Pancreas (tissue), 10 donors: ENCODE data around the gene TTYH2. TPM values are rescaled to one million over a fixed set of nuclear protein-coding genes. Genes with fewer than 3 reads are reported as not detected.

Experiments used
- ATAC-seq, 4 donors: fragments of 200-7000 bp; cut with Tn5 transposase; one replicate each; pipeline versions ENCODE4 v1.8.0 to v1.9.1; 2020; ENCODE audit warnings: mild to moderate bottlenecking in 4 of 4, moderate library complexity in 4 of 4
- DNase-seq, 6 donors: peaks; one replicate each; pipeline ENCODE4 v3.0.0-alpha.2; 2020
- FAIRE-seq: peaks from 2 replicates; lab custom pipeline; 2012; peaks lifted over from hg19 to GRCh38; lab: Jason Lieb, UNC
- H3K27ac ChIP-seq, 4 donors: fragments of 200-600 bp; sonication (generic); 1 replicate in 3 of 4; 2 replicates in 1 of 4; pipeline versions ENCODE4 v1.5.0 to v1.8.0; 2020
- H3K27me3 ChIP-seq, 4 donors: fragments of 200-600 bp; one replicate each; pipeline ENCODE4 v1.8.0; 2021
- H3K36me3 ChIP-seq, 3 donors: fragments of 200-600 bp; sonication (generic) in 1 of 3; one replicate each; pipeline versions ENCODE4 v1.5.0 to v1.8.0; 2020 to 2021
- H3K4me1 ChIP-seq, 3 donors: fragments of 200-600 bp; one replicate each; pipeline ENCODE4 v1.8.0; 2021
- H3K4me3 ChIP-seq, 4 donors: fragments of 200-600 bp; sonication (generic) in 2 of 4; one replicate each; pipeline versions ENCODE4 v1.5.0 to v1.8.0; 2020 to 2021
- H3K9me3 ChIP-seq, 4 donors: fragments of 200-600 bp; one replicate each; pipeline ENCODE4 v1.8.0; 2021
- CTCF ChIP-seq, 4 donors: fragments of 200-600 bp; sonication (generic) in 3 of 4; IDR thresholded peaks; one replicate each; pipeline versions ENCODE4 v1.5.0 to v1.8.0; 2021; ENCODE audit warnings: antibody characterized with exemption in 4 of 4
- WGBS, 2 donors: extraction: QIAGEN DNeasy Blood & Tissue Kit; methylation state at CpG; one replicate each; pipeline ENCODE4 v1.1.7; 2013; 5-methylcytosine and 5-hydroxymethylcytosine counted together
- intact Hi-C, 3 donors: fragments of 100-400 bp; cut with DNase I; formaldehyde crosslinking; loops; one replicate each; pipeline versions ENCODE4 v1.11.1 to v1.14.2; 2022
- polyA plus RNA-seq, 2 donors: library from polyadenylated mRNA; stranded (reverse); fragments of 200-250 nt; gene quantifications; one replicate each; pipeline ENCODE4 v1.2.3, GENCODE V29; 2013
- total RNA-seq, 6 donors: library from RNA; stranded (reverse); fragmentation: NEBNext Ultra II Directional in 4 of 6; extraction: Animal tissue kit (Norgen Biotek cat#: 25700) in 4 of 6; gene quantifications; one replicate each; pipeline versions ENCODE4 v1.2.1 to v1.2.4, GENCODE V29; 2021 to 2023
- donor health status: healthy with polysubstance abuse.
- donor health status: DM: no; HTN: no; CAD: no; lungs with moderate emphysema.
- donor health status: DM: no; HTN: no; CAD: no.
- donor health status: control.
- donor health status: control.
- donor health status: Bipolar disorder and iron deficiency.
- donor health status: DM: yes; HTN: yes; CAD: no.
- donor health status: DM: no; HTN: no; CAD: no.
- donor health status: DM: no; HTN: no; CAD: no.
- donor health status: DM: yes; HTN: yes; CAD: no.

TTYH2 gene
- total and polyA plus RNA-seq, 8 donors = 3.0 to 13.8 (median 7.5) TPM

- TF ChIP-seq CTCF (IDR thresholded peaks at IDR 0.05) = no peak
- WGBS, 2 donors = 66 to 73% methylated on average over 10 of the region's 10 CpGs
- ATAC-seq (no peak), DNase-seq (no peak), FAIRE-seq (no peak)
- Histone ChIP-seq H3K9me3 (no peaks in the 10 kb centered on the region), H3K4me1 (peaks cover 0 to 3% (median 0%) of the 10 kb centered on the region in 3 donors), H3K36me3 (no peaks in the 10 kb centered on the region), H3K27me3 (no peaks in the 10 kb centered on the region), H3K4me3 (no peak overlapping the region), H3K27ac (no peak overlapping the region)
- intact Hi-C loops = no loop called here
Measured at GRCh38 chr17:74270333-74270732, 57.0 kb downstream of the TTYH2 start.

- WGBS, 2 donors = 59 to 76% methylated on average over 3 of the region's 3 CpGs
- Histone ChIP-seq H3K9me3 (no peaks in the 10 kb centered on the region), H3K4me1 (peaks cover 0 to 3% (median 0%) of the 10 kb centered on the region in 3 donors), H3K36me3 (no peaks in the 10 kb centered on the region), H3K27me3 (no peaks in the 10 kb centered on the region), H3K27ac (no peak overlapping the region), H3K4me3 (no peak overlapping the region)
- FAIRE-seq (no peak), ATAC-seq (no peak), DNase-seq (no peak)
- TF ChIP-seq CTCF (IDR thresholded peaks at IDR 0.05) = no peak
- intact Hi-C loops = no loop called here
Measured at GRCh38 chr17:74271281-74271680, 57.9 kb downstream of the TTYH2 start.

GRCh38 chr17:74271901-74272561 is 58.7 kb downstream of the TTYH2 start:
- ATAC-seq (peak in 2 of 4 donors; percentile 24 to 33), DNase-seq (no peak), FAIRE-seq (no peak)
- Histone ChIP-seq H3K36me3 (no peaks in the 10 kb centered on the region), H3K4me1 (peaks cover 0 to 3% (median 0%) of the 10 kb centered on the region in 3 donors), H3K4me3 (no peak overlapping the region), H3K27me3 (no peaks in the 10 kb centered on the region), H3K27ac (no peak overlapping the region), H3K9me3 (no peaks in the 10 kb centered on the region)
- no peak for TF ChIP-seq CTCF (IDR thresholded peaks at IDR 0.05)
- intact Hi-C loops = no loop called here
- 43 to 48% methylated on average over 13 of the region's 13 CpGs for WGBS, 2 donors

- no peak overlapping the region for H3K27ac ChIP-seq
- ATAC-seq (peak in 2 of 4 donors; percentile 17 to 20), DNase-seq (no peak), FAIRE-seq (no peak)
- WGBS, 2 donors = 51 to 64% methylated on average over 10 of the region's 10 CpGs
- peaks cover 0 to 3% (median 0%) of the 10 kb centered on the region in 3 donors for H3K4me1 ChIP-seq
- H3K9me3 ChIP-seq = no peaks in the 10 kb centered on the region
- H3K4me3 ChIP-seq = no peak overlapping the region
- H3K36me3 ChIP-seq = no peaks in the 10 kb centered on the region
- intact Hi-C loops = no loop called here
- H3K27me3 ChIP-seq = no peaks in the 10 kb centered on the region
- no peak for TF ChIP-seq CTCF (IDR thresholded peaks at IDR 0.05)
Measured at GRCh38 chr17:74272731-74273201, 59.4 kb downstream of the TTYH2 start.

GRCh38 chr17:74274060-74274708 is 60.8 kb downstream of the TTYH2 start, which contains the start of gene DNAI2:
DNAI2 (plus strand) TSS chr17:74274234; CDS start chr17:74281818, 7,584 bp downstream.
- TF ChIP-seq CTCF (IDR thresholded peaks at IDR 0.05) = no peak
- Histone ChIP-seq H3K36me3 (no peaks in the 10 kb centered on the region), H3K27ac (no peak within 1 kb of the TSS), H3K9me3 (no peaks in the 10 kb centered on the region), H3K27me3 (no peaks in the 10 kb centered on the region), H3K4me1 (peaks cover 0 to 3% (median 0%) of the 10 kb centered on the region in 3 donors), H3K4me3 (no peak within 1 kb of the TSS)
- FAIRE-seq (no peak), DNase-seq (no peak), ATAC-seq (peak in 3 of 4 donors; percentile 7 to 55 (median 19))
- 9 to 11% methylated on average over 32 to 33 of the region's 33 CpGs for WGBS, 2 donors
- intact Hi-C loops = no loop called here
